Lung (tissue), 12 donors: ENCODE measurements around the gene HBB. TPM values are rescaled to one million over a fixed set of nuclear protein-coding genes. Genes with fewer than 3 reads are reported as not detected.
"Not testable (repeated sequence)": the region's sequence is repeated elsewhere in the genome, so short reads cannot be mapped to it uniquely, and the experiment has no call there.

Experiments
- ATAC-seq: fragments of 200-7000 bp; cut with Tn5 transposase; one replicate; pipeline ENCODE4 v1.9.1; 2020; ENCODE audit warnings: moderate number of reproducible peaks; ENCODE audit not compliant: insufficient read depth, low FRiP score
- DNase-seq, 3 donors: peaks; one replicate each; pipeline ENCODE4 v3.0.0-alpha.2; 2013 to 2017
- H3K27ac ChIP-seq, 2 donors: one replicate each; pipeline ENCODE4 v1.5.1; 2013; ENCODE audit warnings: mild to moderate bottlenecking in 2 of 2, moderate library complexity in 2 of 2, control low read depth in 1 of 2, inconsistent platforms in 1 of 2, low read depth in 1 of 2, low read length in 1 of 2
- H3K27me3 ChIP-seq, 3 donors: one replicate each; pipeline ENCODE4 v1.5.1; 2013; ENCODE audit warnings: low read length in 2 of 3; ENCODE audit not compliant: control insufficient read depth in 3 of 3, insufficient read depth in 3 of 3
- H3K36me3 ChIP-seq, 4 donors: one replicate each; pipeline ENCODE4 v1.5.1; 2013; ENCODE audit warnings: low read length in 4 of 4, mild to moderate bottlenecking in 1 of 4, moderate library complexity in 1 of 4; ENCODE audit not compliant: control insufficient read depth in 4 of 4, insufficient read depth in 4 of 4
- H3K4me1 ChIP-seq, 5 donors: one replicate each; pipeline ENCODE4 v1.5.1; 2013; ENCODE audit warnings: low read length in 5 of 5, mild to moderate bottlenecking in 2 of 5, moderate library complexity in 1 of 5; ENCODE audit not compliant: control insufficient read depth in 5 of 5, insufficient read depth in 5 of 5
- H3K4me3 ChIP-seq: one replicate; pipeline ENCODE4 v1.5.1; 2013; ENCODE audit warnings: mild to moderate bottlenecking, control low read depth, moderate library complexity
- H3K9ac ChIP-seq, 2 donors: one replicate each; pipeline ENCODE4 v1.5.1; 2013; ENCODE audit warnings: low read length in 2 of 2, control low read depth in 1 of 2; ENCODE audit not compliant: insufficient read depth in 1 of 2
- H3K9me3 ChIP-seq, 4 donors: one replicate each; pipeline ENCODE4 v1.5.1; 2013; ENCODE audit warnings: low read length in 3 of 4, mild to moderate bottlenecking in 1 of 4, moderate library complexity in 1 of 4; ENCODE audit not compliant: control insufficient read depth in 4 of 4, insufficient read depth in 3 of 4
- CTCF ChIP-seq: IDR thresholded peaks from 2 replicates; pipeline ENCODE4 v1.5.1; 2012; ENCODE audit warnings: mild to moderate bottlenecking; ENCODE audit errors: control extremely low read depth, extremely low read depth
- WGBS, 2 donors: extraction: QIAGEN DNeasy Blood & Tissue Kit; methylation state at CpG; one replicate each; pipeline ENCODE4 v1.1.7; 2013; 5-methylcytosine and 5-hydroxymethylcytosine counted together
- polyA plus RNA-seq, 2 donors: library from polyadenylated mRNA; stranded (reverse); fragments of 200-250 nt; gene quantifications; one replicate each; pipeline ENCODE4 v1.2.1, GENCODE V29; 2013
- total RNA-seq, 2 donors: library from RNA; depleted of rRNA in 1 of 2; stranded (reverse); fragments of >200 nt in 1 of 2; gene quantifications; one replicate each; pipeline ENCODE4 v1.2.1, GENCODE V29; 2014 to 2021
- donor health status: control.
- donor health status: control.
- donor health status: Bipolar disorder and iron deficiency.
- donor health status: healthy.
- donor health status: DM: yes; HTN: yes; CAD: no.

The HBB gene
- total and polyA plus RNA-seq, 4 donors, result 39.4 to 1,072 (median 651) TPM

GRCh38 chr11:5265832-5266231 is 39.0 kb upstream of the HBB start:
- Histone ChIP-seq H3K9me3 (no peaks in the 10 kb centered on the region), H3K4me3 (no peak overlapping the region), H3K27me3 (no peaks in the 10 kb centered on the region), H3K9ac (no peak overlapping the region), H3K36me3 (no peaks in the 10 kb centered on the region), H3K4me1 (no peaks in the 10 kb centered on the region), H3K27ac (no peak overlapping the region)
- TF ChIP-seq CTCF, result no peak
- WGBS, 2 donors, result 47 to 62% methylated on average over 2 of the region's 2 CpGs
- no peak for DNase-seq
- ATAC-seq, result no peak

- Histone ChIP-seq H3K9ac (no peak overlapping the region), H3K27me3 (no peaks in the 10 kb centered on the region), H3K4me3 (no peak overlapping the region), H3K27ac (no peak overlapping the region), H3K9me3 (peaks cover 0 to 4% (median 0%) of the 10 kb centered on the region in 4 donors), H3K4me1 (no peaks in the 10 kb centered on the region), H3K36me3 (no peaks in the 10 kb centered on the region)
- DNase-seq, result no peak
- WGBS, 2 donors, result 76 to 84% methylated on average over 7 of the region's 7 CpGs
- ATAC-seq, result no peak
- TF ChIP-seq CTCF, result no peak
These were observed 31.8 kb upstream of the HBB start for GRCh38 chr11:5258543-5259262.

- WGBS, 2 donors, result 40 to 56% methylated on average over 2 of the region's 2 CpGs
- TF ChIP-seq CTCF, result no peak
- DNase-seq, result no peak
- peaks cover 0 to 4% (median 0%) of the 10 kb centered on the region in 4 donors for H3K9me3 ChIP-seq
- H3K27me3 ChIP-seq, result no peaks in the 10 kb centered on the region
- no peak for ATAC-seq
- no peak overlapping the region for H3K9ac ChIP-seq
- no peaks in the 10 kb centered on the region for H3K4me1 ChIP-seq
- H3K36me3 ChIP-seq, result no peaks in the 10 kb centered on the region
- H3K27ac ChIP-seq, result no peak overlapping the region
- no peak overlapping the region for H3K4me3 ChIP-seq
These were observed 30.4 kb upstream of the HBB start for GRCh38 chr11:5257296-5257695.

GRCh38 chr11:5254646-5255413 is 28.0 kb upstream of the HBB start, which contains the start of gene HBG2:
TSS of gene HBG2 (minus strand) at chr11:5254781. CDS start at chr11:5254728, 53 bp downstream.
- H3K4me1 ChIP-seq, H3K4me3 ChIP-seq, H3K36me3 ChIP-seq, H3K27ac ChIP-seq, ATAC-seq, H3K9me3 ChIP-seq, H3K27me3 ChIP-seq, H3K9ac ChIP-seq: not testable (repeated sequence)
- 53 to 74% methylated on average over 4 of the region's 9 CpGs for whole genome bisulfite sequencing, 2 donors
- DNase-seq, result peak in 2 of 3 donors; percentile 73 to 74

GRCh38 chr11:5254023-5254422 is 27.2 kb upstream of the HBB start:
- WGBS, 2 donors, result 75 to 88% methylated on average over 2 of the region's 2 CpGs
- not testable (repeated sequence) for DNase-seq, H3K27me3 ChIP-seq, H3K9me3 ChIP-seq, H3K4me3 ChIP-seq, H3K9ac ChIP-seq, ATAC-seq, H3K36me3 ChIP-seq, H3K4me1 ChIP-seq, H3K27ac ChIP-seq

- not testable (repeated sequence) for DNase-seq, H3K4me1 ChIP-seq, H3K9me3 ChIP-seq, H3K9ac ChIP-seq, H3K36me3 ChIP-seq, ATAC-seq, H3K27ac ChIP-seq, H3K4me3 ChIP-seq, H3K27me3 ChIP-seq
- WGBS, 2 donors, result 67 to 90% methylated on average over 5 of the region's 5 CpGs
These were observed 26.6 kb upstream of the HBB start for GRCh38 chr11:5253440-5253839.
